LNCaP clone FGC (cell line): ENCODE measurements around the gene GKN1.
"Not testable (repeated sequence)": the region's sequence is repeated elsewhere in the genome, so short reads cannot be mapped to it uniquely, and the experiment has no call there.

Source experiments
- DNase-seq: peaks from one replicate; pipeline ENCODE4 v3.0.0-alpha.2; 2011; ENCODE audit warnings: low read depth
- H3K4me3 ChIP-seq: 2 replicates; pipeline ENCODE4 v1.5.1; 2011; ENCODE audit warnings: mild to moderate bottlenecking, low read depth, low read length, control low read depth
- TF ChIP-seq, protein P1 (sequence below): IDR thresholded peaks from 2 replicates; pipeline ENCODE4 v1.5.1; 2012; ENCODE audit warnings: mild to moderate bottlenecking; ENCODE audit not compliant: control insufficient read depth, insufficient read depth; ENCODE audit errors: extremely low read depth

The GKN1 gene

DNA sequence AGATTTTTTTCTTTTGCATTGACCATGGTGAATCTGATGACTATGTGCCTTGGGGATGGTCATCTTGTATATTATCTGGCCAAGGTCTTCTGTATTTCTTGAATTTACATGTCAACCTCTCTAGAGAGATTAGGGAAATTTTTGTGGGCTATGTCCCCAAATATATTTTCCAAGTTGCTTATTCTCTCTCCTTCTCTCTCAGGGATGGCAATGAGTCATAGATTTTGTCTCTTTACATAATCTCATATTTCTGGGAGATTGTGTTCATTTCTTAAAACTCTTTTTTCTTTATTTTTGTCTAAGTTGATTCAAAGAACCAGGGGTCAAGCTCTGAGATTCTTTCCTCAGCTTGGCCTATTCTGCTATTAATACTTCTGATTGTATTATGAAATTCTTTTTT is 31.6 kb upstream of the GKN1 start:
- no peak overlapping the region for H3K4me3 ChIP-seq
- no peak for DNase-seq
- TF ChIP-seq, protein P1, sequence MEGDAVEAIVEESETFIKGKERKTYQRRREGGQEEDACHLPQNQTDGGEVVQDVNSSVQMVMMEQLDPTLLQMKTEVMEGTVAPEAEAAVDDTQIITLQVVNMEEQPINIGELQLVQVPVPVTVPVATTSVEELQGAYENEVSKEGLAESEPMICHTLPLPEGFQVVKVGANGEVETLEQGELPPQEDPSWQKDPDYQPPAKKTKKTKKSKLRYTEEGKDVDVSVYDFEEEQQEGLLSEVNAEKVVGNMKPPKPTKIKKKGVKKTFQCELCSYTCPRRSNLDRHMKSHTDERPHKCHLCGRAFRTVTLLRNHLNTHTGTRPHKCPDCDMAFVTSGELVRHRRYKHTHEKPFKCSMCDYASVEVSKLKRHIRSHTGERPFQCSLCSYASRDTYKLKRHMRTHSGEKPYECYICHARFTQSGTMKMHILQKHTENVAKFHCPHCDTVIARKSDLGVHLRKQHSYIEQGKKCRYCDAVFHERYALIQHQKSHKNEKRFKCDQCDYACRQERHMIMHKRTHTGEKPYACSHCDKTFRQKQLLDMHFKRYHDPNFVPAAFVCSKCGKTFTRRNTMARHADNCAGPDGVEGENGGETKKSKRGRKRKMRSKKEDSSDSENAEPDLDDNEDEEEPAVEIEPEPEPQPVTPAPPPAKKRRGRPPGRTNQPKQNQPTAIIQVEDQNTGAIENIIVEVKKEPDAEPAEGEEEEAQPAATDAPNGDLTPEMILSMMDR, result no peak

DNA sequence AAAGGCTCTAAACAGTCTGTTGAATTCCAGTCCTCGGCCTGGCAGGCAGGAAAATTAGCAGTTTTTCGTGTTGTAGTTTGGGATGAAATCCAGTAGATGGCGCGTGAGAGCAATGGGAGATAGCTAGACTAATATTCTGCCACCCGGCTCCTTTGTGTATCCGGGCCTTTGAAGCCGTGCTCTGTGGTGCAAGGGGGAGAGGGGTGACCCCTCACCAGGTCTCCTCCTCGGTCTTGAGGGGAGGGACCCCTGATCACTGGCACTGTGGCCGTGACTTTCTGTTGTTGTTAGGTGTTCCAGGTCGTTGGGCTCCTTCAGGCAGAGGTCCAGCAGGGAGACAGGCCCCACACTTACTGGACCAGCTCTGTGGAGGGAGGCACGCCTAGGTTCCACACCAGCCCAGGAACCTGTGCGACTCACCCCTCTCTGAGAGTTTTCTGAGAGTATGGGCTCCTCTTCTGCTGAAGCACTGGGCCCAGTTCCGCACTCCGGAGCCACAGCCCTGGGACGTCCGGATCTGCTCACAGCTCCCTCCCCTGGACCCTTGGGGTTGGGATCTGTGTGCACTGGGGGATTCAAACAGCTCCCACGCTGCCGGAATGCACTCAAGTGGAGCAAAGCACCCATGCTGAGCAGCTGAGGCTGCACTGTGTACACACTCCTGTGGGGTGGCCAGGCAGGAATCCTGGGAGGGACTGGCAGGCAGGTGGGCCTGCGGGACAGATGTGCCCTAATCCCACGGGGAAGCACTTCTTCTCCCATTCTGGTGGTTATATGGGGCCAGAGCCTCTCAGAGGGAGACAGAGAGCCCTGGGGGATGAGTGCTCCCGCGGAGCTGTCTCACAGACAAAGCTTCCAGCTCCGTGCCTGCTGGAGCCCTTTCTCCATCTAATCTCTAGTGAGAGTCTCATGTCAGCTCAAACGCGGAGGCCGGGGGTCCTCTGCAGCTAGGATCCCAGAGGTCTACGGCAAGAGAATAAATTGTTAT is 30.6 kb upstream of the GKN1 start:
- no peak for DNase-seq
- no peak overlapping the region for H3K4me3 ChIP-seq
- TF ChIP-seq, protein P1, result peak; percentile 61

DNA sequence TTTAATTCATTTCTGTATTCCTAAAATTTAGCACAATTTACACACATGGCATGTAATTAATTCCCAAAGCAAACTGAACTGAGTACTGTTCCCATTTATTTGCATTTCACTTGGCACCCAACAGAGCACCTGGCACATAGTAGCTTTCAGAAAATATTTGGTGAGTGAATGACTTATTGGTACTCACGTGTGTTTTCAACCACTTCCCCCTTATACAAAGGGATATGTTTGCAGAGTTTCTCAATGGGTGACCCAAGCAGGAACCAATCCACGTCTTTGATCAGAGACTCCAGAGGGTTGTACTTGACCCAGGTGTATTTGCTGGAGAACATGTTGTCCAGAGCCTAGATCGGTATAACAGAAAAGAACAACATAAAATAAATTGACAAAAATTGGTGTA is 28.3 kb upstream of the GKN1 start:
- TF ChIP-seq, protein P1, result no peak

DNA sequence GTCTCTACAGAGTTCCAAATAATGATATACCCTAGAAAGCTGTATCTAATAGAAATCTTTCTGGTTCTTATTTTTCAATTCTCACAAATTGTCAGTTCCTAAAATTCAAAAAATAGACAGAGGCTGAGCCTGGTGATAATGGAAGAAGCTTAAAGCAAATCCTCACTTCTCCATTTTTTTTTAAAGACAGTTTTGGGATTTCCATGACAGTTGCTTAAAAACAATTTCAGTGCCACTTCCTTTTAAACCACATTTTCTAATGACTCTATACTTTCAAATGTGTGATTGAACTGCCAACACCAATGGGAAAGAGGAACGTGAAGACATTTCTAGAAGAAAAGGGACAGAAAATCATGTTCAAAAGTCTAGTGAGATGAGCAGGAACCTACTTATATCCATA is 25.7 kb upstream of the GKN1 start:
- no peak for DNase-seq
- TF ChIP-seq, protein P1, result no peak
- H3K4me3 ChIP-seq, result no peak overlapping the region

More for the DNA sequence above, 28.3 kb upstream of the GKN1 start:
- DNase-seq, result peak; percentile 91
- no peak overlapping the region for H3K4me3 ChIP-seq

DNA sequence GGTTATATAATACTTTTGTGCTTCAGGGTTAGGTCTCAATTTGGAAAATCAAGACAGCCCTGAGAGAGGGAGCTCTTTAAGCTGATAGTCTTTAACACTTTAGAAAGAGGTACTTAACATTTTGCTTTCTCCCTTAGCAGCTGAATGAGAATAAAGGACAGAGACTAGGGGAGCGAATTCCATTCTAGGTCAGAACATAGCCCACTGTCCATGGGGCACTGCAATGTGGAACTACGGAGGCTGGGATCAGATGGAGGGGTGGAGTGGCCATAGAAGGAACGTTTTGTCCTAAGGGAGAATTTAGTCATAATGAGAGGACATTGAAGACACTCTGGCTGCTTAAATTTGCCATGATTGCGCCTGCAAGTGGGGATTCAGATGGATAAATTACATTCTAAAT is 22.5 kb upstream of the GKN1 start:
- no peak for DNase-seq
- no peak overlapping the region for H3K4me3 ChIP-seq
- TF ChIP-seq, protein P1, result no peak

DNA sequence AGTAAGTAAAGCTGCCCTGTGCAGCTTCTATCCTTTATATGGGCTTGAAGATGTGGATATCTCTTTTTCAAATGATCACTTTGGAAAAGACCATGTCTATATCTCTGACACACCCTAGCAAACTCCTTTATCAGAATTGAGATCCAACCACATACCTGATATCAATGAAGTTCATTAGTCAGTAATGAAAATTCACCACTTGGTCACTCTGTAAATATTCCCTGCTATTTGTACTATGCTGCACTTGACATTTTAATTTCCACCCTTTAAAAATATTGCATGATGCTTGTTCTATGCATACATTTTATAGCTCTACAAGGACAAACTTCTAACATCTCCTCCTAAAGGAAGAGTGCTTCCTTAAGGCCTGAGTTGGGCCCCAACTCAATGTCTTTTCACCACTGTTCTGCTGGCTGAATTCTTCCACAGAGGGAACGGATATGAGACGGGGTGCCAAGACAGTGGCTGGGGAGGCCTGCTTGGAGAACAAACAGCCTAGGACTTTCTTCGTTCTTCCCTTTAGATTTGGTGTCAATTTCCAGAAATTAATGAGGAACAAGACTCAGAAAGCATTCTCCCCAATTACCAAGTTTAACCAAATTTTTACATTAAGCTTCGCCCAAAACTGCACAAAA is 21.4 kb upstream of the GKN1 start, which contains the start of gene GKN2:
GKN2 (minus strand) TSS at position 7 of the 635 bp plus-strand sequence. CDS start 32 bp downstream, outside the sequence.
- no peak within 1 kb of the TSS for H3K4me3 ChIP-seq
- TF ChIP-seq, protein P1, result no peak
- DNase-seq, result no peak

DNA sequence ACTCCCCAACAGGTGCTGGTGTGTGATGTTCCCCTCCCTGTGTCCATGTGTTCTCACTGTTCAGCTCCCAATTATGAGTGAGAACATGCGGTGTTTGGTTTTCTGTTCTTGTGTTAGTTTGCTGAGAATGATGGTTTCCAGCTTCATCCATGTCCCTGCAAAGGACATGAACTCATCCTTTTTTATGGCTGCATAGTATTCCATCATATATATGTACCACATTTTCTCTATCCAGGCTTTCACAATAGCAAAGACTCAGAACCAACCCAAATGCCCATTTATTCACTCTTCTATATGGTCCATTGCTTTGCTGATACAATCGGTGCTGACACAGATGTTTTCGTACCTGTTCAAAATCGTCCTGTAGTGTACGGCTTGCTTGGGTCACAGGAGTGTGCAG is 19.0 kb upstream of the GKN1 start:
- DNase-seq, H3K4me3 ChIP-seq: not testable (repeated sequence)
